H9 (cell line): ENCODE measurements around the gene FBLN2. TPM values are rescaled to one million over a fixed set of nuclear protein-coding genes. Genes with fewer than 3 reads are reported as not detected.

Source experiments
- DNase-seq: peaks from one replicate; pipeline ENCODE4 v3.0.0-alpha.2; 2017
- H2AFZ ChIP-seq: one replicate; pipeline ENCODE4 v1.6.1; 2013; ENCODE audit warnings: mild to moderate bottlenecking, low read length, control low read depth, moderate library complexity
- H2AK5ac ChIP-seq: 2 replicates; pipeline ENCODE4 v1.6.1; 2013; ENCODE audit warnings: low read length, control low read depth, mixed read lengths; ENCODE audit not compliant: insufficient read length
- H2BK120ac ChIP-seq: one replicate; pipeline ENCODE4 v1.6.1; 2013; ENCODE audit warnings: low read depth, mild to moderate bottlenecking, low read length, control low read depth, inconsistent platforms; ENCODE audit not compliant: poor library complexity, severe bottlenecking
- H2BK12ac ChIP-seq: 2 replicates; pipeline ENCODE4 v1.6.1; 2013; ENCODE audit warnings: low read length, control low read depth, mixed read lengths, low read depth; ENCODE audit not compliant: insufficient read length
- H2BK15ac ChIP-seq: 2 replicates; pipeline ENCODE4 v1.6.1; 2013; ENCODE audit warnings: low read depth, low read length, control low read depth
- H2BK20ac ChIP-seq: one replicate; pipeline ENCODE4 v1.6.1; 2013; ENCODE audit warnings: low read depth, mild to moderate bottlenecking, low read length, control low read depth, inconsistent platforms; ENCODE audit not compliant: poor library complexity, severe bottlenecking
- H2BK5ac ChIP-seq: 2 replicates; pipeline ENCODE4 v1.6.1; 2013; ENCODE audit warnings: low read length, control low read depth, mixed read lengths; ENCODE audit not compliant: insufficient read length
- H3K14ac ChIP-seq: 2 replicates; pipeline ENCODE4 v1.6.1; 2013; ENCODE audit warnings: low read length, control low read depth; ENCODE audit not compliant: insufficient read depth
- H3K18ac ChIP-seq: 2 replicates; pipeline ENCODE4 v1.6.1; 2013; ENCODE audit warnings: low read depth, mild to moderate bottlenecking, mixed read lengths, low read length, control low read depth; ENCODE audit not compliant: insufficient read length
- H3K23ac ChIP-seq: 2 replicates; pipeline ENCODE4 v1.6.1; 2013; ENCODE audit warnings: low read length, control low read depth, mixed read lengths, low read depth; ENCODE audit not compliant: insufficient read length
- H3K23me2 ChIP-seq: 2 replicates; pipeline ENCODE4 v1.6.1; 2013; ENCODE audit warnings: low read depth, mild to moderate bottlenecking, mixed read lengths, low read length, control low read depth; ENCODE audit not compliant: insufficient read length, poor library complexity, severe bottlenecking
- H3K27ac ChIP-seq: 2 replicates; pipeline ENCODE4 v1.5.1; 2013; ENCODE audit warnings: low read length, control low read depth, mixed read lengths, low read depth; ENCODE audit not compliant: insufficient read length
- H3K27me3 ChIP-seq: 2 replicates; pipeline ENCODE4 v1.6.1; 2013; ENCODE audit warnings: low read length, control low read depth, inconsistent platforms; ENCODE audit not compliant: insufficient read depth
- H3K4ac ChIP-seq: 2 replicates; pipeline ENCODE4 v1.6.1; 2013; ENCODE audit warnings: low read depth, mild to moderate bottlenecking, control low read depth, inconsistent platforms, low read length, moderate library complexity
- H3K4me1 ChIP-seq: 2 replicates; pipeline ENCODE4 v1.6.1; 2013; ENCODE audit warnings: low read length, control low read depth, inconsistent platforms; ENCODE audit not compliant: insufficient read depth
- H3K4me2 ChIP-seq: 2 replicates; pipeline ENCODE4 v1.6.1; 2013; ENCODE audit warnings: low read length, control low read depth, mixed read lengths; ENCODE audit not compliant: insufficient read length, insufficient read depth
- H3K56ac ChIP-seq: 2 replicates; pipeline ENCODE4 v1.6.1; 2013; ENCODE audit warnings: low read depth, mild to moderate bottlenecking, mixed read lengths, low read length, control low read depth; ENCODE audit not compliant: insufficient read length
- H3K79me1 ChIP-seq: 2 replicates; pipeline ENCODE4 v1.6.1; 2013; ENCODE audit warnings: low read depth, mild to moderate bottlenecking, moderate library complexity, low read length, control low read depth, inconsistent platforms; ENCODE audit not compliant: insufficient read depth, poor library complexity, severe bottlenecking
- H3K79me2 ChIP-seq: 2 replicates; pipeline ENCODE4 v1.6.1; 2013; ENCODE audit warnings: low read length, control low read depth, inconsistent platforms; ENCODE audit not compliant: insufficient read depth
- H3K9ac ChIP-seq: 2 replicates; pipeline ENCODE4 v1.6.1; 2013; ENCODE audit warnings: low read length, control low read depth, mixed read lengths; ENCODE audit not compliant: insufficient read length; ENCODE audit errors: extremely low read depth
- H3K9me3 ChIP-seq: one replicate; pipeline ENCODE4 v1.6.1; 2013; ENCODE audit warnings: low read depth, low read length, inconsistent platforms; ENCODE audit not compliant: control insufficient read depth
- H3T11ph ChIP-seq: one replicate; pipeline ENCODE4 v1.6.1; 2013; ENCODE audit warnings: mild to moderate bottlenecking, low read length, control low read depth, inconsistent platforms
- H4K20me1 ChIP-seq: one replicate; pipeline ENCODE4 v1.6.1; 2013; ENCODE audit not compliant: control insufficient read depth, insufficient read length, insufficient read depth
- H4K5ac ChIP-seq: 2 replicates; pipeline ENCODE4 v1.6.1; 2013; ENCODE audit warnings: low read depth, mild to moderate bottlenecking, mixed read lengths, low read length, control low read depth; ENCODE audit not compliant: insufficient read length
- H4K8ac ChIP-seq: replicated peaks from 2 replicates; pipeline ENCODE4 v1.6.1; 2013; ENCODE audit warnings: low read length, control low read depth, mixed read lengths, low read depth; ENCODE audit not compliant: insufficient read length
- H4K91ac ChIP-seq: 2 replicates; pipeline ENCODE4 v1.6.1; 2013; ENCODE audit warnings: low read depth, mild to moderate bottlenecking, moderate library complexity, mixed read lengths, low read length, control low read depth; ENCODE audit not compliant: insufficient read length
- H3K27ac Mint-ChIP-seq, 3 experiments: 2 replicates in 2 of 3; 3 replicates in 1 of 3; pipeline ENCODE4 v1.8.0; 2020 to 2021; ENCODE audit warnings: mixed read lengths in 3 of 3, mild to moderate bottlenecking in 1 of 3, moderate library complexity in 1 of 3
- H3K27me3 Mint-ChIP-seq: 2 replicates; pipeline ENCODE4 v1.8.0; 2021; ENCODE audit warnings: low read depth, mild to moderate bottlenecking, moderate library complexity, mixed read lengths
- H3K36me3 Mint-ChIP-seq, 3 experiments: 2 replicates in 2 of 3; 3 replicates in 1 of 3; pipeline ENCODE4 v1.8.0; 2020 to 2021; ENCODE audit warnings: low read depth in 3 of 3, mixed read lengths in 3 of 3; ENCODE audit not compliant: insufficient read depth in 1 of 3
- H3K4me1 Mint-ChIP-seq, 2 experiments: 2 replicates each; pipeline ENCODE4 v1.8.0; 2020; ENCODE audit warnings: mixed read lengths in 2 of 2
- H3K4me3 Mint-ChIP-seq, 2 experiments: 2 replicates in 1 of 2; 3 replicates in 1 of 2; pipeline ENCODE4 v1.8.0; 2020 to 2021; ENCODE audit warnings: mild to moderate bottlenecking in 2 of 2, mixed read lengths in 2 of 2, moderate library complexity in 1 of 2
- H3K9me3 Mint-ChIP-seq, 2 experiments: 2 replicates in 1 of 2; 3 replicates in 1 of 2; pipeline ENCODE4 v1.8.0; 2020; ENCODE audit warnings: mild to moderate bottlenecking in 2 of 2, mixed read lengths in 2 of 2, moderate library complexity in 1 of 2
- WGBS: extraction: QIAGEN DNeasy Blood & Tissue Kit; methylation state at CpG from one replicate; pipeline ENCODE4 v1.1.7; 2013; ENCODE audit warnings: missing lambda C conversion rate, low lambda C conversion rate, mixed read lengths; ENCODE audit not compliant: insufficient read length; ENCODE audit errors: extremely low coverage; 5-methylcytosine and 5-hydroxymethylcytosine counted together
- total RNA-seq: library from RNA; stranded (reverse); gene quantifications from 2 replicates; pipeline ENCODE4 v1.2.1, GENCODE V29; 2021
- TF ChIP-seq, protein P1 (sequence below): fragments of 200-600 bp; sonication (generic); conservative IDR thresholded peaks from 3 replicates; pipeline ENCODE4 v1.8.0; 2021; ENCODE audit warnings: antibody characterized with exemption, mild to moderate bottlenecking

FBLN2 gene
- total RNA-seq, 1 experiment from 2014 or later = 11.8 TPM

DNA sequence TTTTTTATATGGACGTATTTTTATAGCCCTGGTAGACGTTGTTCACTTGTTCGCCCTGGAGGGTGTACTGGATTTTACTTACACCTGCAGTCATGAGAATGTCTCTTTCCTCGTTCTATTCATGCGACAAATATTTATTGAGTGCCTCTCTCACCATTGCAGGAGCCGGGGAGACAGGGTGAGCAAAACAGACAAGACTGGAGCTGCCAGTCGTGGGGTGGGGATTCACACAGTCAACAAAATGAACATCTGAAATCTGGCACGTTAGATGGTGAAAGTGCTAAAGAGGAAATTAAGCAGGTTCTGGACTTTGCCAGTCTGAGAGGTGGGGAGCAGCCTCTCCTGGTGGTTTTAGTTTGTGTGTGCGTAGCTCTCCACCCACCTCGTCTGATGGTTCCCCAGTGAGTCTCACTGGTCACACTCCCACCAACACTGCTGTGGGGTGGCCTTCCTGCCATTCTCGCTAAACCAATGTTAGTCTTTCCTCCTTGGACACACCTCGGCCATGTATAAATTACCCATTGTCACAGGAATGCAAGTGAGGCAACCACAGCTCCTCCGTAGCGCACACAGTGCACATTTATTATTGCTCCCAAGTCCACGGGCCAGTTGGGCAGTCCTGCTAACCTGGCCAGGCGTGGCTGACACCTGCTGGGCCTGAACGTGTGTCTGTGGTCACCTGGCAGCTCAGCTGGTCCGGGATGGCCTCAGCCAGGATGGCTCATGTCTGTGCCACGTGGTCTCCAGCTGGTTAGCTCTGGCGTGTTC lies 31.5 kb downstream of the FBLN2 start:
- DNase-seq = no peak
- Histone ChIP-seq H3K27ac (no peak overlapping the region), H2BK12ac (no peak overlapping the region), H3K79me2 (no peaks in the 10 kb centered on the region), H4K20me1 (no peaks in the 10 kb centered on the region), H2BK15ac (no peak overlapping the region), H3K79me1 (no peaks in the 10 kb centered on the region), H3K23ac (no peak overlapping the region), H2BK20ac (no peak overlapping the region), H3K4me2 (no peak overlapping the region), H2BK120ac (no peak overlapping the region), H3K4ac (no peak overlapping the region), H3T11ph (no peak overlapping the region), H2BK5ac (no peak overlapping the region), H3K18ac (no peak overlapping the region), H3K23me2 (no peaks in the 10 kb centered on the region), H2AFZ (no peak overlapping the region), H4K8ac (no peak overlapping the region), H2AK5ac (no peak overlapping the region), H4K5ac (no peak overlapping the region), H4K91ac (no peak overlapping the region), H3K14ac (no peak overlapping the region), H3K27me3 (no peaks in the 10 kb centered on the region), H3K9me3 (no peaks in the 10 kb centered on the region), H3K56ac (no peak overlapping the region), H3K9ac (no peak overlapping the region), H3K4me1 (peaks cover 5% of the 10 kb centered on the region; the same call in 1 of the 2 replicates)
- H3K27me3 Mint-ChIP-seq = no peaks in the 10 kb centered on the region; the same call in 1 of the 2 replicates
- no peaks in the 10 kb centered on the region for H3K36me3 Mint-ChIP-seq
- no peaks in the 10 kb centered on the region for H3K9me3 Mint-ChIP-seq
- peaks cover 11 to 17% of the 10 kb centered on the region in 2 experiments for H3K4me1 Mint-ChIP-seq
- peak overlapping the region in 1 of 3 experiments; percentile 71; a peak in 2 of 7 replicates for H3K27ac Mint-ChIP-seq
- H3K4me3 Mint-ChIP-seq = no peak overlapping the region
- TF ChIP-seq, protein P1, sequence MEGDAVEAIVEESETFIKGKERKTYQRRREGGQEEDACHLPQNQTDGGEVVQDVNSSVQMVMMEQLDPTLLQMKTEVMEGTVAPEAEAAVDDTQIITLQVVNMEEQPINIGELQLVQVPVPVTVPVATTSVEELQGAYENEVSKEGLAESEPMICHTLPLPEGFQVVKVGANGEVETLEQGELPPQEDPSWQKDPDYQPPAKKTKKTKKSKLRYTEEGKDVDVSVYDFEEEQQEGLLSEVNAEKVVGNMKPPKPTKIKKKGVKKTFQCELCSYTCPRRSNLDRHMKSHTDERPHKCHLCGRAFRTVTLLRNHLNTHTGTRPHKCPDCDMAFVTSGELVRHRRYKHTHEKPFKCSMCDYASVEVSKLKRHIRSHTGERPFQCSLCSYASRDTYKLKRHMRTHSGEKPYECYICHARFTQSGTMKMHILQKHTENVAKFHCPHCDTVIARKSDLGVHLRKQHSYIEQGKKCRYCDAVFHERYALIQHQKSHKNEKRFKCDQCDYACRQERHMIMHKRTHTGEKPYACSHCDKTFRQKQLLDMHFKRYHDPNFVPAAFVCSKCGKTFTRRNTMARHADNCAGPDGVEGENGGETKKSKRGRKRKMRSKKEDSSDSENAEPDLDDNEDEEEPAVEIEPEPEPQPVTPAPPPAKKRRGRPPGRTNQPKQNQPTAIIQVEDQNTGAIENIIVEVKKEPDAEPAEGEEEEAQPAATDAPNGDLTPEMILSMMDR = no peak
- no CpG with 5 or more reads among the region's 20 CpGs for WGBS
